Adrenal gland (tissue), 5 donors: ENCODE measurements around the gene GOLGA6A.

ENCODE experiments used
- POLR2A ChIP-seq, 2 donors: fragments of 450-650 bp; IDR thresholded peaks; one replicate each; pipeline ENCODE4 v1.6.1; 2017; ENCODE audit warnings: antibody characterized with exemption in 2 of 2, mild to moderate bottlenecking in 2 of 2, moderate library complexity in 1 of 2
- TF ChIP-seq, protein P1 (sequence below), 6 experiments: fragments of 450-650 bp in 4 of 6; fragments of 200-600 bp in 2 of 6; sonication (generic) in 1 of 6; IDR thresholded peaks; 1 replicate in 5 of 6; 2 replicates in 1 of 6; pipeline versions ENCODE4 v1.5.1 to v1.8.0; 2016 to 2021; ENCODE audit warnings: antibody characterized with exemption in 6 of 6, mild to moderate bottlenecking in 2 of 6, moderate library complexity in 1 of 6
- donor health status: DM: no; HTN: no; CAD: no.

DNA sequence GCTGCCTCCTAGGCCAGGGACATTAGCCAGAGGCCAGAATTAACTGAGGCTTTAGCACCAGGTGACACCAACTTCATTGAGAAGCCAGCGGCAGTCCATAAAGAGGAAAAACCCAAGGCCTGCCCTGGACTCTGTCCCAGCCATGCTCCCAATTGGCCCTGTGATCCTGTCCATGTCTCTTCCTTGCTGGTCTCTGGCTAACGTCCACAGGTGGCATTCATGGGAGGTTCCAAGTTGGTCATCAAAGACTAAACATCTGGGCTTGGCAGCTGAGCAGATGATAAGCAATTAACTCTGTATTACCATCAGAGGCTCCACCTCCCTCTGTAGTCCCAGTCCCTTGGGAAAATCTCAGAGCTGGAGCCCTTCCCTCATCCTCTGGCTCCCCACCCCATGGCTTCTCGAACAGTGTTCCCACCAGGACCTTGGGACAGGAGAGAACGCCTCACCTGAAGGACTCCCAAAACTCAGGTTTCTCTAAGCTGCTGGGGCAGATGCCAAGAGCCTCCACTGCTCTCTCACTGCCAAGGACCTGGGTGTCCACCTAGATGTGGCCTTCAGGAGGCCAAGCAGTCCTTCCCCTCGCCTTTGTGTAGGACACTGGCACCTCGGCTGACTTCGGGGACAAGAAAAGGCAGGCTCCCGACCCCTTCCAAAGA, 40.4 kb downstream of the GOLGA6A start:
- TF ChIP-seq, protein P1, sequence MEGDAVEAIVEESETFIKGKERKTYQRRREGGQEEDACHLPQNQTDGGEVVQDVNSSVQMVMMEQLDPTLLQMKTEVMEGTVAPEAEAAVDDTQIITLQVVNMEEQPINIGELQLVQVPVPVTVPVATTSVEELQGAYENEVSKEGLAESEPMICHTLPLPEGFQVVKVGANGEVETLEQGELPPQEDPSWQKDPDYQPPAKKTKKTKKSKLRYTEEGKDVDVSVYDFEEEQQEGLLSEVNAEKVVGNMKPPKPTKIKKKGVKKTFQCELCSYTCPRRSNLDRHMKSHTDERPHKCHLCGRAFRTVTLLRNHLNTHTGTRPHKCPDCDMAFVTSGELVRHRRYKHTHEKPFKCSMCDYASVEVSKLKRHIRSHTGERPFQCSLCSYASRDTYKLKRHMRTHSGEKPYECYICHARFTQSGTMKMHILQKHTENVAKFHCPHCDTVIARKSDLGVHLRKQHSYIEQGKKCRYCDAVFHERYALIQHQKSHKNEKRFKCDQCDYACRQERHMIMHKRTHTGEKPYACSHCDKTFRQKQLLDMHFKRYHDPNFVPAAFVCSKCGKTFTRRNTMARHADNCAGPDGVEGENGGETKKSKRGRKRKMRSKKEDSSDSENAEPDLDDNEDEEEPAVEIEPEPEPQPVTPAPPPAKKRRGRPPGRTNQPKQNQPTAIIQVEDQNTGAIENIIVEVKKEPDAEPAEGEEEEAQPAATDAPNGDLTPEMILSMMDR (IDR thresholded peaks at IDR 0.05), result no peak
- no peak for TF ChIP-seq POLR2A (IDR thresholded peaks at IDR 0.05)
